NB4 (cell line): Measurements from ENCODE around the gene OPA3.

Experiments used
- MYC ChIP-seq: IDR thresholded peaks from 2 replicates; pipeline ENCODE4 v1.6.1; 2011; ENCODE audit warnings: low read depth, low read length
- TF ChIP-seq, protein P1 (sequence below): IDR thresholded peaks from one replicate; pipeline ENCODE4 v1.5.1; 2012; ENCODE audit warnings: low read depth, low read length
- TF ChIP-seq, protein P2 (sequence below): IDR thresholded peaks from 2 replicates; pipeline ENCODE4 v1.6.1; 2011; ENCODE audit warnings: low read depth, low read length

DNA sequence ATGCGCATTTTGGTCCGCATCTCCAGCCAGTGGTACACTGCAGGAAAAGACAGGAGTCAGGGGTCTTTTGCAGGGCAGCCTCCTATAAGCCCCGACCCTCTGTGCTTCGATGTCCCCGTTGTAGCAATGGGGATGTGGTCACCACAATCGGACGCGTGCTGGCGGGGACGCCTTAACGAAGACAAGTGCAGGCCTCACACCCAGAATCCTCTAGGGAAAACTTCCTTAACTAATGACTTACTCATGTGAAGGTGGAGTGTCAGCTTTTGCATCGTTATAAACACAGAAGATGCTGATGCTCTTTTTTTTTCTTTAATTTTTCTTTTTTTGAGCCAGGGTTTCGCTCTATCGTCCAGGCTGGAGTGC lies 55.2 kb downstream of the OPA3 start:
- TF ChIP-seq, protein P1, sequence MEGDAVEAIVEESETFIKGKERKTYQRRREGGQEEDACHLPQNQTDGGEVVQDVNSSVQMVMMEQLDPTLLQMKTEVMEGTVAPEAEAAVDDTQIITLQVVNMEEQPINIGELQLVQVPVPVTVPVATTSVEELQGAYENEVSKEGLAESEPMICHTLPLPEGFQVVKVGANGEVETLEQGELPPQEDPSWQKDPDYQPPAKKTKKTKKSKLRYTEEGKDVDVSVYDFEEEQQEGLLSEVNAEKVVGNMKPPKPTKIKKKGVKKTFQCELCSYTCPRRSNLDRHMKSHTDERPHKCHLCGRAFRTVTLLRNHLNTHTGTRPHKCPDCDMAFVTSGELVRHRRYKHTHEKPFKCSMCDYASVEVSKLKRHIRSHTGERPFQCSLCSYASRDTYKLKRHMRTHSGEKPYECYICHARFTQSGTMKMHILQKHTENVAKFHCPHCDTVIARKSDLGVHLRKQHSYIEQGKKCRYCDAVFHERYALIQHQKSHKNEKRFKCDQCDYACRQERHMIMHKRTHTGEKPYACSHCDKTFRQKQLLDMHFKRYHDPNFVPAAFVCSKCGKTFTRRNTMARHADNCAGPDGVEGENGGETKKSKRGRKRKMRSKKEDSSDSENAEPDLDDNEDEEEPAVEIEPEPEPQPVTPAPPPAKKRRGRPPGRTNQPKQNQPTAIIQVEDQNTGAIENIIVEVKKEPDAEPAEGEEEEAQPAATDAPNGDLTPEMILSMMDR, result no peak
- no peak for TF ChIP-seq MYC
- TF ChIP-seq, protein P2, sequence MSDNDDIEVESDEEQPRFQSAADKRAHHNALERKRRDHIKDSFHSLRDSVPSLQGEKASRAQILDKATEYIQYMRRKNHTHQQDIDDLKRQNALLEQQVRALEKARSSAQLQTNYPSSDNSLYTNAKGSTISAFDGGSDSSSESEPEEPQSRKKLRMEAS, result no peak
